ENCODE measurements around the gene TGFBR3. TPM values are rescaled to one million over a fixed set of nuclear protein-coding genes. Genes with fewer than 3 reads are reported as not detected.

TGFBR3 gene
- total RNA-seq, 4 donors from 2014 or later: 87.8 to 388 (median 212) TPM

DNA sequence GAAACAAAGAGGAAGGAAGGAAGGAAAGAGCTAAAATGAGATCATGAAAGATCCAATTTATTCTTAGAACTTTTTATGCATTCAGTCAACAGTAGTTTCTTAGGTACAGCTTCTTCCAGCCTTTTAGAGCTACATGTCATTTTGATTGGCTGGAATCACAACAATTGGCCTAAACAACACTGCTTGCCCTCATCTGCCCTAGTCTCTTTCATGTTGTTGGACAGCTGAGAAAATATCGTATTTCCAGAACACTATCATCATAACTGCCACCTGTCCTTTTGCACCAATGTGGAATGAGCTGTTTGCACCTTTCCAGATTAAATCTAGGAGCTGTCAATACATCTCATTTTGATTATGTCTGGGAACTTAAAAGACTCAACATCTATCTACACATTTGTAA, 161.7 kb downstream of the TGFBR3 start:
- intact Hi-C loops (cut with DNase I; ENCODE audit: low total_unique reads): no loop called here
- H3K4me1 ChIP-seq: peaks cover 9 to 20% of the 10 kb centered on the region in 2 donors
- H3K9me3 ChIP-seq: no peaks in the 10 kb centered on the region
- no peaks in the 10 kb centered on the region for H3K36me3 ChIP-seq
- H3K27me3 ChIP-seq: no peaks in the 10 kb centered on the region
- H3K4me3 ChIP-seq: no peak overlapping the region
- TF ChIP-seq, protein P1, sequence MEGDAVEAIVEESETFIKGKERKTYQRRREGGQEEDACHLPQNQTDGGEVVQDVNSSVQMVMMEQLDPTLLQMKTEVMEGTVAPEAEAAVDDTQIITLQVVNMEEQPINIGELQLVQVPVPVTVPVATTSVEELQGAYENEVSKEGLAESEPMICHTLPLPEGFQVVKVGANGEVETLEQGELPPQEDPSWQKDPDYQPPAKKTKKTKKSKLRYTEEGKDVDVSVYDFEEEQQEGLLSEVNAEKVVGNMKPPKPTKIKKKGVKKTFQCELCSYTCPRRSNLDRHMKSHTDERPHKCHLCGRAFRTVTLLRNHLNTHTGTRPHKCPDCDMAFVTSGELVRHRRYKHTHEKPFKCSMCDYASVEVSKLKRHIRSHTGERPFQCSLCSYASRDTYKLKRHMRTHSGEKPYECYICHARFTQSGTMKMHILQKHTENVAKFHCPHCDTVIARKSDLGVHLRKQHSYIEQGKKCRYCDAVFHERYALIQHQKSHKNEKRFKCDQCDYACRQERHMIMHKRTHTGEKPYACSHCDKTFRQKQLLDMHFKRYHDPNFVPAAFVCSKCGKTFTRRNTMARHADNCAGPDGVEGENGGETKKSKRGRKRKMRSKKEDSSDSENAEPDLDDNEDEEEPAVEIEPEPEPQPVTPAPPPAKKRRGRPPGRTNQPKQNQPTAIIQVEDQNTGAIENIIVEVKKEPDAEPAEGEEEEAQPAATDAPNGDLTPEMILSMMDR (IDR thresholded peaks at IDR 0.05): no peak
- TF ChIP-seq POLR2A (IDR thresholded peaks at IDR 0.05): no peak
- peak overlapping the region; percentile 91 to 97 for H3K27ac ChIP-seq
- no peak for DNase-seq

DNA sequence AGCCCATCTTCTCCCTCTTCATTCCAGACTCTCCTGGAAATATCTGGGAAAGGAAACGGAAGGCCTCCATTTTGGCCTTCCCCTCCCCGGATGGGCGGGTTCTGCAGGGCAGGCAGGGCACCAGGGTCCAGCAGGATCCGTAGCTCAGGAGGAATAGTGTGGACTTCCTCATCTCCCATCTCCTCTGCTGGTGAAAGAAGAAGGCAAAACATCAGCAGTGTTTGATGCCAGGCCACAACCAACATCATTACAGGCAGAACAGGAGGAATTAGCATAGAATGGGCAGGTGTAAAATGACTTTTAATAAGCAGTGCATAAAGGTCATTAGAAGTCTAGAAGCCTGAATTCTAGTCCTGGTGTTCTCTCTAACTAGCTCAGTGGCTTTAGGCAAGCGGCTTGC, 165.9 kb downstream of the TGFBR3 start:
- no peak for DNase-seq
- intact Hi-C loops (cut with DNase I; ENCODE audit: low total_unique reads): no loop called here
- H3K27ac ChIP-seq: peak overlapping the region; percentile 9 to 32
- no peak overlapping the region for H3K4me3 ChIP-seq
- no peaks in the 10 kb centered on the region for H3K9me3 ChIP-seq
- TF ChIP-seq POLR2A (IDR thresholded peaks at IDR 0.05): no peak
- TF ChIP-seq, protein P1 (IDR thresholded peaks at IDR 0.05): no peak
- peaks cover 0 to 7% of the 10 kb centered on the region in 2 donors for H3K4me1 ChIP-seq
- H3K36me3 ChIP-seq: peaks cover 0 to 3% of the 10 kb centered on the region in 2 donors
- no peaks in the 10 kb centered on the region for H3K27me3 ChIP-seq

DNA sequence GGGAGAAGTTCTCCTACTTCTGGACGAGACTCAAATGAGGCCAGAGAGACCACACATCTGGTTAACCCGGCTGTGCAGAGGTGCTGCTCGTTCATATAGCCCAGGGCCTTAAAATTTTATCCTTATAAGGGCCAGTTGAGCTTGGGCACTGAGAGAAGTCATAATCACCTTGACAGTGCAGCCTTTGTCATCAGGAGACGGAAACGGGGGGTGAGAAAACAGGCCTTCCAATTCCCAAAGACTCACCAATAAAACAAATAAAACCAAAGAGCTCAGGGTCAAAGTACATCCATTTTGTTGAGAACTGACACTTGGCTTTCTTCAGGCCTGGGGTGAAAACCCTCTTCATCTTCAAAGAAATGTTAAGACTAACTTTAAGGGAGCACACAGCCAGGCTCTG, 167.1 kb downstream of the TGFBR3 start:
- peaks cover 0 to 3% of the 10 kb centered on the region in 2 donors for H3K36me3 ChIP-seq
- no peaks in the 10 kb centered on the region for H3K27me3 ChIP-seq
- H3K4me3 ChIP-seq: no peak overlapping the region
- no peak for DNase-seq
- no peak for TF ChIP-seq POLR2A (IDR thresholded peaks at IDR 0.05)
- TF ChIP-seq, protein P1 (IDR thresholded peaks at IDR 0.05): no peak
- H3K9me3 ChIP-seq: no peaks in the 10 kb centered on the region
- intact Hi-C loops (cut with DNase I; ENCODE audit: low total_unique reads): no loop called here
- H3K27ac ChIP-seq: no peak overlapping the region
- H3K4me1 ChIP-seq: no peaks in the 10 kb centered on the region

DNA sequence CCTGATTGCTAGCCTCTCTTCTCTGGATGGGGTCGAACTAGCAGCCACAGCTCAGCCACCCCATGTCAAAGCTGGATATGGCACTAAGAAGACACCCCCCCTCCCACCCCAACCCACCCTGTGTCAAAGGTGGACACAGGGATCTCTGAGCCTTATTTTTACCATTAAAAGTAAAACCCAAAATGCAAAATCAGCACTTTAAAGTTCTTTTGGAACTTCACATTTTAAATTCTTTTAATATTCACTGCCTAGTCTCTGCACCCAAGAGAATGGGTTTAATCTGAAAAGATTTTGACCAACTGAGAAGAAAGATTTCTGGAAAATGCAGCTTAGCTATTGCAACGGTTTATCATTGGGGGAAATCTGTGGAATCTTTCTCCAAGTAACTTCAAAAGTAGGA, 167.6 kb downstream of the TGFBR3 start:
- H3K27me3 ChIP-seq: no peaks in the 10 kb centered on the region
- TF ChIP-seq, protein P1 (IDR thresholded peaks at IDR 0.05): no peak
- peaks cover 0 to 3% of the 10 kb centered on the region in 2 donors for H3K36me3 ChIP-seq
- no peak overlapping the region for H3K4me3 ChIP-seq
- H3K27ac ChIP-seq: peak overlapping the region in 1 of 2 donors; percentile 19
- intact Hi-C loops (cut with DNase I; ENCODE audit: low total_unique reads): no loop called here
- no peaks in the 10 kb centered on the region for H3K9me3 ChIP-seq
- peaks cover 0 to 3% of the 10 kb centered on the region in 2 donors for H3K4me1 ChIP-seq
- DNase-seq: no peak

DNA sequence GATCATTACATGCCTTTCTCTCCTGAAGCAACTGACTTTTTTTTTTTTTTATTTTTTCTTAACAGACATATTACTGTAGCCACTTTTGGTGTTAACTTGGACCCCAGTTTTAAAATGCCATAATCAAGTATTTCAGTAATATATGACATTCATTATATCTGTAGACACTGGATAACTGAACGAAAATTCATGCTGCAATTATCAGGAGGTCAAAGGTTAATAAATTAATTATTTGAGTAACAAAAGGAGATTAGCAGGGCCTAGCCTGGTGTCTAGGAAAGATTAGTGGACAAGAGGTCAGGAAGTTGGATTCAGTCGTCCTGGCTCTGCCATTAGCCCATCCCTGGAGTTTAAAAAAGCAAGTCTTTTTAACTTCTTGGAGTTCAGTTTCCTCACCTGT, 168.1 kb downstream of the TGFBR3 start:
- intact Hi-C loops (cut with DNase I; ENCODE audit: low total_unique reads): no loop called here
- peaks cover 0 to 3% of the 10 kb centered on the region in 2 donors for H3K36me3 ChIP-seq
- H3K27ac ChIP-seq: peak overlapping the region in 1 of 2 donors; percentile 19

More for the DNA sequence above, 168.1 kb downstream of the TGFBR3 start:
- no peak for TF ChIP-seq POLR2A (IDR thresholded peaks at IDR 0.05)
- TF ChIP-seq, protein P1 (IDR thresholded peaks at IDR 0.05): no peak
- Histone ChIP-seq H3K4me1 (peaks cover 0 to 5% of the 10 kb centered on the region in 2 donors), H3K4me3 (no peak overlapping the region), H3K27me3 (no peaks in the 10 kb centered on the region), H3K9me3 (no peaks in the 10 kb centered on the region)
- DNase-seq: no peak
